DOHH2 (cell line): ENCODE results near the gene TMEM132A.

Experiments
- CTCF ChIP-seq: fragments of 200-600 bp; sonication (generic); IDR thresholded peaks from one replicate; pipeline ENCODE4 v1.5.1; 2014; ENCODE audit warnings: antibody characterized with exemption, mild to moderate bottlenecking, low read depth, low read length; ENCODE audit not compliant: poor library complexity, severe bottlenecking
- EZH2phosphoT487 ChIP-seq: fragments of 200-600 bp; sonication (generic); IDR thresholded peaks from 2 replicates; pipeline ENCODE4 v1.6.1; 2017; ENCODE audit warnings: borderline replicate concordance, mild to moderate bottlenecking, antibody characterized with exemption, low read length, moderate library complexity, mixed read lengths

GRCh38 chr11:60981515-60981914, 57.3 kb downstream of the TMEM132A start:
- TF ChIP-seq CTCF (no peak), EZH2phosphoT487 (no peak)
